Fibroblast of mammary gland (primary cell): ENCODE measurements around the gene NUDT14.

Experiments used
- DNase-seq: peaks from one replicate; pipeline ENCODE4 v3.0.0-alpha.2; 2010; ENCODE audit warnings: low read depth
- H3K4me3 ChIP-seq: 2 replicates; pipeline ENCODE4 v1.5.1; 2011; ENCODE audit warnings: low read depth, mild to moderate bottlenecking, low read length, moderate library complexity; ENCODE audit not compliant: control insufficient read depth
- TF ChIP-seq, protein P1 (sequence below): conservative IDR thresholded peaks from 2 replicates; pipeline ENCODE4 v1.5.1; 2011; ENCODE audit warnings: low read depth, low read length, inconsistent platforms; ENCODE audit not compliant: control insufficient read depth, insufficient read depth

NUDT14 gene

DNA sequence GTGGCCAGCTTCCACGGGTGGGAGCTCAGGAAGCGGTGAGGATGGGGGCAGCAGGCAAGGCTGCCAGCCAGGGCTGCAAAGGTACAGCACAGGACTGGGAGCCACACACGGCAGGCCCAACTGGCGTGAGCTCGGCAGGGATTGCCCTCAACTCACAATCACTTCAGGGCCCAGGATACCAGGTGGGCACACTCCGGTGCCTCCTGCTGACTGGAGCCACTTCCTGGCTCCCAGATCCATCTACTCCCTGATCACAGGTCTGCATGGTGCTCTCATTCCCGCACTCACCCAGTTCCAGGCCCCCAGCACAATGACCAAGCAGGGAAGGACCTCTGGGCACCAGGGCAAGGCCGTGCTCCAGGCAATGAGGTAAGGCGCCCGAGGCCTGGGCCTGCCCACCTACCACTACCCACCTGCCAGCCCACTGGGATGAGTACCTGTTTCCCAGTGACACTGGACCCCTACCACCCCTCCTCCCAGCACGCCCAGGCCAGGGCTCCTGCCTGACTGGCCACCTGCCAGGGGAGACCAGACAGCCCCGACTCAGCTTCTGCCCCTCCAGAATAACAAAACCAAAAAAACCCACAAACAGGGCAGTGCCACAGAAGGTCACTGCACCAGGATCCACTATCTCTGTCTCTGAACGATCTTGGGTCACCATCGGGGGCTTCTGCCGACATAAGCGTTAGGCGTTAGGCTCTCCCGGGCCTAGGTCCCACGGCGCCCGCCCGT lies 14.4 kb downstream of the NUDT14 start:
- TF ChIP-seq, protein P1, sequence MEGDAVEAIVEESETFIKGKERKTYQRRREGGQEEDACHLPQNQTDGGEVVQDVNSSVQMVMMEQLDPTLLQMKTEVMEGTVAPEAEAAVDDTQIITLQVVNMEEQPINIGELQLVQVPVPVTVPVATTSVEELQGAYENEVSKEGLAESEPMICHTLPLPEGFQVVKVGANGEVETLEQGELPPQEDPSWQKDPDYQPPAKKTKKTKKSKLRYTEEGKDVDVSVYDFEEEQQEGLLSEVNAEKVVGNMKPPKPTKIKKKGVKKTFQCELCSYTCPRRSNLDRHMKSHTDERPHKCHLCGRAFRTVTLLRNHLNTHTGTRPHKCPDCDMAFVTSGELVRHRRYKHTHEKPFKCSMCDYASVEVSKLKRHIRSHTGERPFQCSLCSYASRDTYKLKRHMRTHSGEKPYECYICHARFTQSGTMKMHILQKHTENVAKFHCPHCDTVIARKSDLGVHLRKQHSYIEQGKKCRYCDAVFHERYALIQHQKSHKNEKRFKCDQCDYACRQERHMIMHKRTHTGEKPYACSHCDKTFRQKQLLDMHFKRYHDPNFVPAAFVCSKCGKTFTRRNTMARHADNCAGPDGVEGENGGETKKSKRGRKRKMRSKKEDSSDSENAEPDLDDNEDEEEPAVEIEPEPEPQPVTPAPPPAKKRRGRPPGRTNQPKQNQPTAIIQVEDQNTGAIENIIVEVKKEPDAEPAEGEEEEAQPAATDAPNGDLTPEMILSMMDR, result no peak
- H3K4me3 ChIP-seq, result no peak overlapping the region
- no peak for DNase-seq

DNA sequence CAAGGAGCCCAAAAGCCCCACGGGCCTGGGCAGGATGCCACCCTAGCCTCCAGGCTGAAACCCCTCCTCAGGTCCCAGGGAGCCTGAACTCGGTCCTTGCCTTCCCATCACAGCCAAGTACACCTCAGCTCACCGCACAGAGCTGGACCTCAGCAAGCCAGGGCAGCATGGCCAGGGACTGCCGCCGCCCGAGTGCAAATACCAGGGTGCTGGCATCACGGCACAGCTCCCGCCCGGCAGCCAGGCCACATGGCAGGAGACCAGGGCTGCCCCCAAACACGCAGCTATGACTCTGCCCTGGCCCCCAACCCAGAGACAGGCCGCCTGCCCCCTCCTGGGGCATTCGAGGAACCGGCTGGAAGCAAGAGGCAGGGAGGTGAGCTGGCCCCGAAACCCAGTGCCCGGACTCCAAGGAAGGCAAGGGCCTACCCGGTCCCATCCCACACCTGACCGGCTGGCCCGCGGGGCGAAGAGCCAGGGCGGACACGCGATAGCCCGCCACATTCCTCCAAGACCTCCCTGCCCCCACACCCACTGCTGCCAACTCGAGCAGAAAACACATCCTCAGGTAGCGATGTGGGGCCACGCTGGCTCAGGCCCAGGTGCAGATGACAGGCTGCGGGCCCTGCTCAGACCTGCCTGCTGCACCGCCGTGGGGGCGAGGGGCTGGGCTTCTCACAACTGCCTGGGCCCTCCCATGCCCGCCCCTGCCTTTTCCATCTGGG lies 15.2 kb downstream of the NUDT14 start:
- TF ChIP-seq, protein P1, result no peak
- H3K4me3 ChIP-seq, result no peak overlapping the region
- DNase-seq, result no peak

DNA sequence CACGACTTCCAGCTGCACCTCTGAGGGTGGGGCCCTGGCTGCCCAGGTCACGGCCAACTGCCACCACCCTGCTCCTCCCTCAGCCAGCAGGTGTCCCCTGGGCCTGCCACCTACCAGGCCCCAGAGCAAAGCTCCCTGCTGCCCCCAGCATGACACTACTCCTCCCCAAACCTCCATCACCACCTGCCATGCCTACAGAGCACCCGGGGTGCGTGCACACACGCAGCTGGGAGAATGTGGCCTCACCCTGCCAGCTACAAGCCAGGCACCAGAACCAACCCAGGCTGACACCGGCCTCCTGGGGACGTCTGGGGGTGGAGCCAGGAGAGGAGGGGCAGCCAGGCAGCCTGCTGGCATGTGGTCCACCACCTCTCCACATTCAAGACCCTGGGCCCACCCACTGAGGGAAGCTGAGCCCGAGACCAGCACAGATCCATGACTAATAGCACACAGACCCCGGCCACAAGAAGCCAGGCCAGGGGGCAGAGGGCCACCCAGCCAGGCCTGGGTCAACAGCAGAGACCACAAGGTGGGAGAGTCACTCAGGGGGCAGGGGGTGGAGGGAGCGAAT lies 15.9 kb downstream of the NUDT14 start:
- no peak for DNase-seq
- no peak overlapping the region for H3K4me3 ChIP-seq
- TF ChIP-seq, protein P1, result no peak

DNA sequence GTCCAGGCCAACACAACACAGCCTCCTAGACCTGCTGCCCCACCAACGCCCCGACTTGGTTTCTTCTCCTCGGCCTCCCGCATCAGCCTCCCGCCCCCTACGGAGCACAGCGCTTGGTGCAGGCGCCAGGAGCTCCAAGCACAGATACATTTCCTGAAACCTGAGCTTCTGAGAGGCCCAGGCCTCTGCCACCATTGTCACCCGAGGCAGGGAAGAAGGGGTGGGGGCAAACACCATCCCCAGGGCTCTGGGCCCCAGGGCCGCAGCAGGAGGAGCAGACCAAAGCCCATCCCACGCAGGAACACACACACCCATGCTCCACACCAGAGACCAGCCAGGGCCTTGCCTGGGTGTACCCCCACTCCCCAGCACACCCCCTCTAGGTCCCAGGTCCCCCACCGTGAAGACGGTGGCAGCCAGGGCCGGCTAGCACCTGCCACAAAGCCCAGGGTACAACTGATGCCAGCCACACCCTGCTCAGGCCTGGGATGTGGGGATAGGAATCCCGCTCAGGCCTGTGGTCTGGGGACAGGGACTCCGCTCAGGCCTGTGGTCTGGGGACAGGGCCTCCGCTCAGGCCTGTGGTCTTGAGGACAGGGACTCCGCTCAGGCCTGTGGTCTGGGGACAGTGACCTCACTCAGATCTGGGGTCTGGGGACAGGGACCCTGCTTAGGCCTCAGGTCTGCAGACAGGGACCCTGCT lies 17.9 kb downstream of the NUDT14 start:
- TF ChIP-seq, protein P1, result no peak
- no peak overlapping the region for H3K4me3 ChIP-seq
- no peak for DNase-seq

DNA sequence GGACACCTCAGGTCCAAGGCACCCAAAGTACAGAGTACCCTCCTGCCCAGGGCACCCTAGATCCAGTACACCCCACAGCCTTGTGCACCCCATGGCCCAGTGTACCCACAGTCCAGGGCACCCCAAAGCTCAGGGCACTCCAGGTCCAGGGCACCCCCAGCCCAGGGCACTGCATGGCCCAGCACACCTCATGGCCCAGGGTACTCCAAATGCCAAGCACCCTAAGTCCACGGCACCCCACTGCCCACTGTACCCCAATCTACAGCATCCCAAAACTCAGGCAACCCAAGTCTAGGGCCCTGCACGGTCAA lies 18.5 kb downstream of the NUDT14 start:
- TF ChIP-seq, protein P1, result no peak
- H3K4me3 ChIP-seq, result no peak overlapping the region
- DNase-seq, result no peak

DNA sequence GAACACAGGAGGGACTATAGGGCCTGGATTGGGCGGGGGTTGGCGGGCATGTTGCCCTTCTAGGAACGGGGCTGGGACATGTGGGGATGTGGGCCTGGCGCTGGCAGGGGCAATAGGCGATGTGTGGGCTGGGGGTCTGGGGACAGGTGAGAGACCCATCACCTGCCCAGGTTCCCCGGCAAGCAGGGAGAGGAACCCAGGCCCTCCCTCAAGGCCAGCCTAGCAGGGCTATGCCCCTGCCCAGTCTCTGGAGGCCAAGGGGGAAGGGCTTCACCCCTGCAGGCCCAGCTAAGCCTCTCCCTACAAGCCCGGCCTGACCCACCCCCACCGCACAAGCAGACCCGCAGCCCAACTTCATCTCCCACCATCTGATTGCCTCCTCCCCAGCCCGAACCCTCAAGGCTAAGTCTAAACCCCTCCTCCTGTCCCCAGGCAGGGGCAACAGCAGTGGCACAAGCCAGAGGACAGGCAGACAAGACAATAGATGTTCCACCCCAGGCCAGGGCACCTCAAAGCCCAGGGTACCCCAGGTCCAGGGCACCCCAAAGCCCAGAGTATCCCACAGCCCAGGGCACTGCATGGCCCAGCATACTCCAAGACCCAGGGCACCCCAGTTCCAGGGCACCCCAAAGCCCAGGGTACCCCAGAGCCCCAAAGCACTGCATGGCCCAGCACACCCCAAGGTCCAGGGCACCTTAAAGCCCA lies 19.0 kb downstream of the NUDT14 start:
- DNase-seq, result no peak
- TF ChIP-seq, protein P1, result no peak
- no peak overlapping the region for H3K4me3 ChIP-seq
